GM23338 (cell line): Measurements from ENCODE around the gene LGALS8.

Experiments used
- EZH2 ChIP-seq: fragments of 200-600 bp; sonication (generic); IDR thresholded peaks from one replicate; pipeline ENCODE4 v1.8.0; 2017; ENCODE audit warnings: antibody characterized with exemption, mild to moderate bottlenecking, low read depth; ENCODE audit not compliant: unreplicated experiment
- NANOG ChIP-seq: IDR thresholded peaks from 2 replicates; pipeline ENCODE4 v1.6.1; 2016; ENCODE audit warnings: antibody characterized with exemption, borderline replicate concordance
- POLR2AphosphoS5 ChIP-seq: IDR thresholded peaks from 2 replicates; pipeline ENCODE4 v1.6.1; 2016; ENCODE audit warnings: antibody characterized with exemption, low read depth
- STAT1 ChIP-seq: IDR thresholded peaks from one replicate; pipeline ENCODE4 v1.6.1; 2016; ENCODE audit warnings: antibody characterized with exemption; ENCODE audit not compliant: unreplicated experiment
- TF ChIP-seq, protein P1 (sequence below), 2 experiments: fragments of 200-600 bp in 1 of 2; sonication (generic) in 1 of 2; conservative IDR thresholded peaks; 2 replicates each; pipeline versions ENCODE4 v1.5.1 to v1.6.1; 2016 to 2017; ENCODE audit warnings: antibody characterized with exemption in 2 of 2, low read depth in 2 of 2, mild to moderate bottlenecking in 2 of 2, moderate library complexity in 1 of 2

DNA sequence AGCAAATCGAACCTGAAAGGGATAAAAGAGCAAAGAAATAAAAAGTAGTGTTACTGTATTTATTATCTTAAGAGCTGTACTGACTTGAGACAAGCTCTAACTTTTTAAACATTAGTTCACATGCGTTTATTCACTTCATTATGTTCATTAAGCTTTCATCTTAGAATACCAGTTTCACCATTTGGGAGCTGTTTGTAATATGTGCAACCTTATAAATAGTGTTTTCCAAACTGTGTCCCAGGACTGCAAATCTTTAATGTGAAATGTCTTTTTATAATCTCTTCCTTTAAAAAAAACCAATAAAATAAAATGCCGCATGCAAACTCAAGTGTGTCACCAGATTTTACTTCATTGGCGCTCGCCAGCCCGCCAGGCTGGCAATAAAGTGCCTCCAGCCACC lies 28.3 kb downstream of the LGALS8 start:
- TF ChIP-seq POLR2AphosphoS5 (no peak), EZH2 (no peak), NANOG (no peak), STAT1 (no peak)
- TF ChIP-seq, protein P1, sequence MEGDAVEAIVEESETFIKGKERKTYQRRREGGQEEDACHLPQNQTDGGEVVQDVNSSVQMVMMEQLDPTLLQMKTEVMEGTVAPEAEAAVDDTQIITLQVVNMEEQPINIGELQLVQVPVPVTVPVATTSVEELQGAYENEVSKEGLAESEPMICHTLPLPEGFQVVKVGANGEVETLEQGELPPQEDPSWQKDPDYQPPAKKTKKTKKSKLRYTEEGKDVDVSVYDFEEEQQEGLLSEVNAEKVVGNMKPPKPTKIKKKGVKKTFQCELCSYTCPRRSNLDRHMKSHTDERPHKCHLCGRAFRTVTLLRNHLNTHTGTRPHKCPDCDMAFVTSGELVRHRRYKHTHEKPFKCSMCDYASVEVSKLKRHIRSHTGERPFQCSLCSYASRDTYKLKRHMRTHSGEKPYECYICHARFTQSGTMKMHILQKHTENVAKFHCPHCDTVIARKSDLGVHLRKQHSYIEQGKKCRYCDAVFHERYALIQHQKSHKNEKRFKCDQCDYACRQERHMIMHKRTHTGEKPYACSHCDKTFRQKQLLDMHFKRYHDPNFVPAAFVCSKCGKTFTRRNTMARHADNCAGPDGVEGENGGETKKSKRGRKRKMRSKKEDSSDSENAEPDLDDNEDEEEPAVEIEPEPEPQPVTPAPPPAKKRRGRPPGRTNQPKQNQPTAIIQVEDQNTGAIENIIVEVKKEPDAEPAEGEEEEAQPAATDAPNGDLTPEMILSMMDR (conservative IDR thresholded peaks at IDR 0.05; ENCODE audit: low read depth in 2 of 2) = no peak
